Hematopoietic multipotent progenitor cell treated with erythropoietin and hydrocortisone succinate and interleukin-3 and kit ligand, for 15 days (in vitro differentiated cells): ENCODE data around the gene PAMR1.

ENCODE experiments used
- DNase-seq: peaks from one replicate; pipeline ENCODE4 v3.0.0-alpha.2; 2015; ENCODE audit warnings: low spot score

The PAMR1 gene

DNA sequence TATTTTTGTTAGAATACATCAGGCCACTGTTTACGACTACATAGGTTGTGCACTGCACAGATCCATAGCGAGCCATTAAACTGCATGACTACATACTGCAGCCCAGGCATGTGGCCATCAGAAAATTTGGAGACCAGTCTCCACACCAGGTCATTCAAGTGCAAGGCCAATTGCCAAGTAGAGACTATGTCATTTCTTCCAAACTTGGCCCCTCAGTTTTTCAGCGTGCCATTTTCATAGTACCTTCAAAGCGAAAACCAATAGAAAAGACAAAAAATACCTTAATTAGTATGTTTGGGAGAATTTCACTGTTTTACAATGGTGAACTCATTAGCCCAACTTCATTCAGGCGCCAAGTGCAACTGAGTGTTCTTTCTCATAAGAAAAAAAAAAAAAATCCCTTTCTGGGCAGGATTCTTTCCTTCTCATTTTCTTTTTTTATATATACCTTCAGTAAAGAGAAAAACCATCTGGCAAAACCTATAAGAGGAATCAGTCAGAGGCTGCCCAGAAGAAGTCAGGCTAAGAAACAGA, 30.4 kb downstream of the PAMR1 start:
- no peak for DNase-seq

GRCh38 chr11:35491231-35491871, 34.1 kb downstream of the PAMR1 start:
- DNase-seq, result no peak

DNA sequence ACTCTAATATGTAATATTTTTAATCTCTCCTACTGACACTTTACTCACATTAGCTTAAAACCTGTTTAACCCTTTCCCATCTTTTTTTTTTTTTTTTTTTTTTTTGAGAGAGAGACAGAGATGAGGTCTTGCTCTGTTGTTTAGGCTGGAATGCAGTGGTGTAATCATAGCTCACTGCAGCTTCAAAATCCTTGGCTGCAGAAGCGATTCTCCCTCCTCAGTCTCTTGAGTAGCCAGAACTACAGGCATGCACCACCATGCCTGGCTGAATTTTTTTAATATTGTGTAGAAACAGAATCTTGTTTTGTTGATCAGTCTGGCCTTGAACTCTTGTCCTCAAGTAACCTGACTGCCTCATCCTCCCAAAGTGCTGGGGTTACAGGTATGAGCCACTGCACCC, 37.3 kb downstream of the PAMR1 start:
- no peak for DNase-seq

- no peak for DNase-seq
Observed at GRCh38 chr11:35487532-35488078, 37.8 kb downstream of the PAMR1 start.

- no peak for DNase-seq
Observed at GRCh38 chr11:35486934-35487333, 38.5 kb downstream of the PAMR1 start.

DNA sequence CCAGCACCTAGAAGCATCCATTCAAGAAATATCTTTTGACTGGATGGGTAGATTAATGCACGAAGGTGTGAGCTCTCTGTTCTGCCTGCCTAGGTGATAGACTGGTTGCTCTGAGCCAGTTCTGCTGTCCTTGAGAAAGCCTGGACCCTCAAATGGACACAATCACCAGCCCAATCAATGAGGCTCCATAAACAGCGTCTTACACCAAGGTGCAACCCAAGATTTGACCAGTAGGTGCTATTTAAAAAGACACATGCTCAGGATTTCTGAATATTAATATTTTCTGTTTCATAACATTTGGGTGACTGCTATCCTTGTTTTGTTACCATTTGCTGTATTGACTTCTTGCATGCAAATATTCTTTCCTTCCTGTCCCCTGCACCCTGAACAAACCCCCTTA, 39.0 kb downstream of the PAMR1 start:
- DNase-seq, result no peak

- DNase-seq, result peak; percentile 63
Observed at GRCh38 chr11:35485656-35486322, 39.6 kb downstream of the PAMR1 start.

DNA sequence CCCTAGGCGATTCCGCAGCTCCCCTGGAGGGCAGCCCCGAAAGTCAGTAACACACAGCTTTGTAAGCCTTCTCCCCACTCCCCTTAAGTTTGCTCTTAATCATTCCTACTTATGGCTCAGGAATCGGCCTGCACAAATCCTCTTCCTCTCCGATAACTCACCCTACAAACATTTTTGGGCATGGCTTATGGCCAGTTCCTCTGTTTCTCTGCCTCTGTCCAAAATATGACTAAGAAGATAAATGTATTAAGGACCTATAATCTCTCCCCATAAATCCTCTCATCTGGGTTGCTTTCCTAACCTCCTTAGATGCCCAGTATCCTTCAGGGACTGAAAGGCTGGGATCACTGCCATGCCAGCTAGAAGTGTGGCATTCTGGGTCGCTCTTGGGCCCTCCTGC, 41.0 kb downstream of the PAMR1 start:
- DNase-seq, result no peak

DNA sequence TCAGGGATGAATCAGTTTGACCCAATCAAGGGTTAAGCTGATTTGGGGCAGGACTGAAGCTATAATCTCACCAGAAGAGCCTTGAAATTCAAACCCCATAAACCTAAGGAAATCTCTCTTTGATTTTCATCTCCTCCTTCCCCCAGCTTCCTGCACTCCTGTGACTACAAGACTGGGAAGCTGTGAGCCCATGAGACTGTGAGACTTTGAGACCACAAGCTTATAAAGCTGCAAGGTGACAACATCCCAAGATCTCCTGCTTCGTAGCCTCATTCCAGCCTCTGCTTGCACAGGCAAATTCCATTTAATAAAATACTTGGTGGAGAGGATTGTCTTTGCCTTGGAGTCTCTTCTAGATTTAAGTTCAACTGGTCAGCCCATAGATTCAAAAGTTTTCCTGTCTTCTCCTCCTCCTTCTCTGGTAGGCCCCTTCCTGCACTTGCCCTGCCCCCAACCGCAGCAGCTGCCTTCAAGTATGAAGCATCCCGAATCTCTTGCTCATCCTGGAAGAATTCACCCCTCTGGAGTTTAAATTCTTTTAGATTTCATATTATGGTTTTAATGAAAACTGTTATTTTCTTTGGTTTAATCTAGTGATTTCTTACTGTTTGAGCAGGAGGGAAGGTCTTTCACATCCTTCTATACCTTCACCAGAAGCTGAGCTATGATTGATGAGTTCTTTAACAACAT, 42.1 kb downstream of the PAMR1 start:
- DNase-seq, result no peak

GRCh38 chr11:35479731-35480130, 45.7 kb downstream of the PAMR1 start:
- no peak for DNase-seq

DNA sequence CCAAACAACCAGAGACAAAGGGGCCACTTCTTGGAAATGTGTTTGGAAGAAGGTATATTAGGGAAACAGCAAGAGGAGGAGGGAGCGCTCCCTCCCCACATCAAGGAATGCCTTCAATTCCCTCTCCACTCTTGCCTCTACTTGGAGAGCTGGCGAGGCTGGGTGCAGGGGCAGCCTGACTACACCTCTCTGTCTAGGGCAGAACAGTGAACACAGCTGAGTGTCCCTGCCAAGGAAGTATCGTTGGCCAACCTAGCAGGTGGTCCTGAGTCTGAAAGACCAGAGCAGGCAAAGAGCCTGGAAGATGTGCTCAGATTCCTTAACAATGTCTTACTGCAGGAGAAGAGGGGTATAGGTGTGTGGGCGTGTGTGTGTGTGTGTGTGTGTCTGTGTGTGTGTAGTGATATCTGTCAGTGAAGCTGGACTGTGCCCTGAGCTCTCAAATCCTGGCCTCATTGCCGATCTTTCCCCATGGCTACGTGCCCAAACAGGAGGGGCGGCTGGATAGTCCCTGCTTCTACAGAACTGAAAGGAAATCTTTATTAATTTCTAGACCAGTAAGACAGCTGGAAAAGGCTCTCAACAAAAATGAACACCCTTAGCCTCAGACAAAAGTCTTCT, 46.8 kb downstream of the PAMR1 start:
- no peak for DNase-seq

- no peak for DNase-seq
Observed at GRCh38 chr11:35477901-35478300, 47.5 kb downstream of the PAMR1 start.

GRCh38 chr11:35474688-35475087, 50.7 kb downstream of the PAMR1 start:
- DNase-seq, result no peak

DNA sequence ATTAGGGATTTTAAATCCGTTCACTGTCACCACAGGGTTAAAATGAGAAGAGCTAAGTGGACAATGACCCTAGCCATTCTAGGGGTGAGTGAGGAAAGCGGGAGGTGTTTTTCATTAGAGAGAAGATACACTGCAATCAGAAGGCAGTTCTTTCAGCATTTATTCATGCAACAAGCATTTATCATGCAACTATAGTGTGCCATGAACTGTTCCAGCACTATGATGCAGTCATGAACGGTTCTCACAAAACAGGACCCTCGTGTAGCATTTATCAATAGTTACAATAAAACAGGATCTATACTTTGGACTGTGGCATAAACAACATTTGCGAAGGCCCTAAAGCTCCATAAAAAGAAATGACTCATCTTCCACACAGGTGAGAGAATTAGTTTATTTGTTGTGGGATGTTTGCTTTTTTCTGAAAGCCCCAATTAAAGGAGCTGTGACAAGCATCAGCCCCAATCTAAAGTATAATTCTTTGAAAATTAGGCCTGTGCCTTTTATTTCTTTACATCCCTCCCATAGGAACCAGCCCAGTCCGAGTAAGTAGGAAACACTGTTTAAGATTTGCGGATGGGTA, 51.5 kb downstream of the PAMR1 start:
- DNase-seq, result no peak

DNA sequence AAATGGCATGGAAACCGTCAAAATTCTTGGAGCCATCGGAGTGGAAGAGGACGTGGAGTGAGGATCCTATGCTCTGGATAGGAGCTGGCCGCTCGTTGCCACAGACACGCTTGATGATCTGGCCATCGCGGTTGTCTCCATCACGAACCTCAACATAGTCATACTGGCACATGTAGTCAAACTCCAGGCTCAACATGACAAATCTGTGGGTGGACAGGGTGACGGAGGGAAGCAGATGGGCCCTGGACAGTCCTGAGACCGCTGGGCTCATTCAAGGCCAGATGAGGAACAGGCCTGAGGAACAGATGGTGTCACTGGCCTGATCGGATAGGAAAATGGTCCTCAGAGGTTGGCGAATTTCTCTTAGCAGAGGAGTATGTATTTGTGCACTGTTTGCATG, 54.8 kb downstream of the PAMR1 start:
- no peak for DNase-seq

DNA sequence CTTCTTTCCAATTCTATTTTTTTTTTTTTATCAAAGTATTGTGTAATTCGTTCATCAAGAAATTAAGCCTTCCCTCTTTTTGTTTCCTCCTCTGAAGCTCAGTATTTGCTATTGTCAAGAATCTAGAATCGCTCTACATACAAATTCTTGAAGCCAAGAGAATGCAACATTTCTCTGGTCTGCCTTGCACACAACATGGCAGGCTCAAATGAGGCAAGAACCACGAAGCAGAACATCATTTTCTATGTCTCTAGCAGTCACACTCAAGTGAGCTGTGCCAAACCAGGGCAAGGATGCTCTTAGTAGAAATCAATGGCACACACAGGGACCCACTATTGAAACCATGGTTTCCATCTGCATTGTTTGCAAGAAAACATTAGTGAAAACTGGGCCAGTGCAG, 59.4 kb downstream of the PAMR1 start:
- DNase-seq, result no peak

DNA sequence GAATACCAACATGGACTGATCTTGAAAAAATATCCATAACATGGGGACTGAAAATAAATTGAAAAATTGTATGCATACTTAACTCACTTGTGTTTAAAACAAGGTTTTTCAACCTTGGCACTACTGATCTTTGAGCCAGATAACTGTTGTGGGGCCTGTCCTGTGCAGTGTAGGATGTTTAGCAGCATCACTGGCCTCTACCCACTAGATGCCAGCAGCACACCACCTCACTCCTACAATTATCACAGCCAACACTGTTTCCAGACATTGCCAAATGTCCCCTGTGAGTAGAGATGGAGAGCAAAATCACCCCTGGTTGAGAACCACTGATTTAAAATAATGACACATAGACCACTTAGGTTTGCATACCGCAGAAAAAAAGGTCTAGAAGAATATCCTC, 61.1 kb downstream of the PAMR1 start:
- no peak for DNase-seq

DNA sequence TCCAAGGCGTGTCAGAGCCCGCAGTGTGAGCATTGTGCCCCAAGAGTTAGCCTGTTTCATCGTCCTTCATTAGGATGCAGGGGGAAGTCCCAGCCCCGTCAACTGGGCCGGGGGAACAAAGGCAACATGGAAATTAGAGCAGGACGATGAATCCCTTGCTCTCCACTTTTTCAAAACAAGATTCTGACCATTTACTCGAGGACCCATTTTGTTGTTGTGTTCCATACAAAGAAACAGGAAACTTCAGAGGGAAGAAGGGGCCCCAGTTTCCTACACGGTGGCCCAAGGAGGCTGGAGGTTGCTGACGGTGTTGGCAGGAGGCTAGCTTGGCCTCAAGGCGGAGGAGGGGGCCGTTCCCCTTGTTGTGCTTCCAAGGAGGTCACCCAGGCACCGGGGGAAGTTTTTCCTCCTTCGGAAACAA, 62.1 kb downstream of the PAMR1 start:
- no peak for DNase-seq

GRCh38 chr11:35461917-35462538, 63.4 kb downstream of the PAMR1 start:
- no peak for DNase-seq

DNA sequence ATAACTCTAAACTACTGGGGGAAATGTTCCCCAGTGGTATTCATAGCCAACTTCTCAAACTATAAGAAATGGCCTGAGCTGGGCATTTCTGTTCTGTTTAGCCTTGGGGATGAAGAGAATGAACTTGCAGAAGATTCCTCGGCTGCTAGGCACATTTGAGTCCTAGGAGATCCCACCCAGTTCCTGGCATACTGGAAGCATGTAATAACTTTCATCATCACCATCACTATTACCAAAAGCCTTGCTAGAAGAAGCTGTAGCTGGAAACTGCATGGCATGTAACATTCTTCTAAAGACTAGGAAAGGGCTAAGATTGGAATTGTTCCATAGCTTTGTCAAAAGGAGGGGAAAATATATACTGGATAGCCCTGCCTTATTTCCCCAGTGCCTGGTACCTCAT, 65.9 kb downstream of the PAMR1 start:
- DNase-seq, result no peak

DNA sequence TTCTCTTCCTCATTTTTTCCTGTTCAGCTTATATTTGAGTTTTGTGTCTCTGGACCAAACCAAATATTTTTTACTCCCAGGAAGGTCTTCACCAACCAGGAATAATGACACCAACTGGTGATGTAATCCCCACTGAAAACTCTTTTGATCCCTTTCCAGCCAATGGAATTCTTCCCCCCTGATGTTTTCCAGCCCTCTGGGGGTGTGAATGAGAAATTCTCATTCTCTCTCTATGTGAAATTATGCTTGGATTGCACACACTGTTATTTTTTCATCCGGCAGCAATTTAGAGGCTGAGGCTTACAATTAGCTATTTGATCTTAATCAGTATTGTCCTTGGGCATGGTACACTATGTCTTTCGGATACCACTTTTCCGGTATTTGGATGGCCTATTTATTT, 66.6 kb downstream of the PAMR1 start:
- no peak for DNase-seq

- DNase-seq, result no peak
Observed at GRCh38 chr11:35454362-35454761, 71.1 kb downstream of the PAMR1 start.
